Mesenchymal stem cell (in vitro differentiated cells and primary cell): ENCODE results near the gene SLC24A3.

ENCODE experiments used
- DNase-seq: peaks from one replicate; pipeline ENCODE4 v3.0.0-alpha.2; 2013
- H2AFZ ChIP-seq: one replicate; pipeline ENCODE4 v1.6.1; 2013; ENCODE audit warnings: low read depth, mild to moderate bottlenecking, control low read depth, inconsistent platforms, low read length, moderate library complexity
- H2AK5ac ChIP-seq: 2 replicates; pipeline ENCODE4 v1.6.1; 2013; ENCODE audit warnings: low read length, moderate library complexity, mild to moderate bottlenecking, inconsistent platforms; ENCODE audit not compliant: severe bottlenecking
- H2BK120ac ChIP-seq: one replicate; pipeline ENCODE4 v1.6.1; 2013; ENCODE audit warnings: low read depth, mild to moderate bottlenecking, inconsistent platforms, low read length, moderate library complexity
- H2BK12ac ChIP-seq, 2 experiments: one replicate each; pipeline ENCODE4 v1.6.1; 2013; ENCODE audit warnings: inconsistent platforms in 2 of 2, low read length in 2 of 2, mild to moderate bottlenecking in 2 of 2, moderate library complexity in 2 of 2, control low read depth in 1 of 2
- H2BK15ac ChIP-seq: one replicate; pipeline ENCODE4 v1.6.1; 2013; ENCODE audit warnings: mild to moderate bottlenecking, low read depth, inconsistent platforms; ENCODE audit not compliant: poor library complexity, severe bottlenecking
- H2BK5ac ChIP-seq: 2 replicates; pipeline ENCODE4 v1.6.1; 2013; ENCODE audit warnings: low read depth, mild to moderate bottlenecking, low read length, control low read depth, inconsistent platforms; ENCODE audit not compliant: poor library complexity, severe bottlenecking
- H3K14ac ChIP-seq, 2 experiments: one replicate each; pipeline ENCODE4 v1.6.1; 2013; ENCODE audit warnings: inconsistent platforms in 2 of 2, low read length in 2 of 2, control low read depth in 1 of 2, mild to moderate bottlenecking in 1 of 2, moderate library complexity in 1 of 2
- H3K18ac ChIP-seq, 2 experiments: one replicate each; pipeline ENCODE4 v1.6.1; 2013; ENCODE audit warnings: inconsistent platforms in 2 of 2, low read length in 2 of 2, control low read depth in 1 of 2, low read depth in 1 of 2, mild to moderate bottlenecking in 1 of 2
- H3K23ac ChIP-seq, 2 experiments: one replicate each; pipeline ENCODE4 v1.6.1; 2013; ENCODE audit warnings: inconsistent platforms in 2 of 2, low read length in 2 of 2, mild to moderate bottlenecking in 2 of 2, moderate library complexity in 2 of 2, control low read depth in 1 of 2
- H3K27ac ChIP-seq: 2 replicates; pipeline ENCODE4 v1.5.1; 2013; ENCODE audit warnings: mild to moderate bottlenecking, moderate library complexity, low read length, control low read depth, inconsistent platforms; ENCODE audit not compliant: poor library complexity, severe bottlenecking
- H3K27me3 ChIP-seq, 2 experiments: 2 replicates each; pipeline versions ENCODE4 v1.6.1 to v1.7.0; 2013; ENCODE audit warnings: low read length in 2 of 2, mild to moderate bottlenecking in 2 of 2, moderate library complexity in 2 of 2, control low read depth in 1 of 2, inconsistent platforms in 1 of 2; ENCODE audit not compliant: control insufficient read depth in 1 of 2, insufficient read depth in 1 of 2
- H3K36me3 ChIP-seq, 2 experiments: 2 replicates each; pipeline versions ENCODE4 v1.6.1 to v1.7.0; 2013; ENCODE audit warnings: low read length in 2 of 2, control low read depth in 1 of 2, inconsistent platforms in 1 of 2, low read depth in 1 of 2, mild to moderate bottlenecking in 1 of 2; ENCODE audit not compliant: insufficient read depth in 2 of 2, control insufficient read depth in 1 of 2
- H3K4ac ChIP-seq, 2 experiments: one replicate each; pipeline ENCODE4 v1.6.1; 2013; ENCODE audit warnings: inconsistent platforms in 2 of 2, low read length in 2 of 2, mild to moderate bottlenecking in 2 of 2, moderate library complexity in 2 of 2, control low read depth in 1 of 2, low read depth in 1 of 2
- H3K4me1 ChIP-seq: 2 replicates; pipeline ENCODE4 v1.6.1; 2013; ENCODE audit warnings: low read depth, low read length, control low read depth; ENCODE audit not compliant: control insufficient read depth, insufficient read depth
- H3K4me2 ChIP-seq: 2 replicates; pipeline ENCODE4 v1.6.1; 2013; ENCODE audit warnings: low read length, mild to moderate bottlenecking, inconsistent platforms; ENCODE audit not compliant: poor library complexity, severe bottlenecking
- H3K4me3 ChIP-seq, 2 experiments: 2 replicates each; pipeline versions ENCODE4 v1.5.1 to v1.7.0; 2013; ENCODE audit warnings: low read length in 2 of 2, mild to moderate bottlenecking in 2 of 2, control low read depth in 1 of 2, low read depth in 1 of 2; ENCODE audit not compliant: insufficient read depth in 1 of 2
- H3K79me1 ChIP-seq: replicated peaks from 2 replicates; pipeline ENCODE4 v1.6.1; 2013; ENCODE audit warnings: mild to moderate bottlenecking, control low read depth, low read length, inconsistent platforms; ENCODE audit not compliant: poor library complexity, severe bottlenecking
- H3K9ac ChIP-seq: 2 replicates; pipeline ENCODE4 v1.7.0; 2013; ENCODE audit warnings: mild to moderate bottlenecking, low read length, moderate library complexity
- H3K9me3 ChIP-seq: 2 replicates; pipeline ENCODE4 v1.7.0; 2013; ENCODE audit warnings: mild to moderate bottlenecking, low read length; ENCODE audit not compliant: control insufficient read depth
- H4K8ac ChIP-seq: one replicate; pipeline ENCODE4 v1.6.1; 2013; ENCODE audit warnings: inconsistent platforms, mild to moderate bottlenecking, low read length, moderate library complexity
- H4K91ac ChIP-seq: one replicate; pipeline ENCODE4 v1.6.1; 2013; ENCODE audit warnings: mild to moderate bottlenecking, low read length, inconsistent platforms
- WGBS: methylation state at CpG from one replicate; pipeline ENCODE4 v1.1.7; 2013; ENCODE audit warnings: mixed read lengths; 5-methylcytosine and 5-hydroxymethylcytosine counted together

Gene SLC24A3

GRCh38 chr20:19483309-19483708, 270.9 kb downstream of the SLC24A3 start:
- H2BK12ac ChIP-seq, result no peak overlapping the region
- H3K18ac ChIP-seq, result no peak overlapping the region
- no peak overlapping the region for H2AK5ac ChIP-seq
- H3K79me1 ChIP-seq, result no peaks in the 10 kb centered on the region
- no peak overlapping the region for H2BK15ac ChIP-seq
- no peak overlapping the region for H2BK5ac ChIP-seq
- H3K27ac ChIP-seq, result no peak overlapping the region
- no peaks in the 10 kb centered on the region for H3K4me1 ChIP-seq
- H3K4ac ChIP-seq, result no peak overlapping the region
- H3K23ac ChIP-seq, result no peak overlapping the region
- H3K14ac ChIP-seq, result no peak overlapping the region
- no peak overlapping the region for H3K9ac ChIP-seq
- H3K36me3 ChIP-seq, result no peaks in the 10 kb centered on the region
- no peak overlapping the region for H2AFZ ChIP-seq
- no peaks in the 10 kb centered on the region for H3K9me3 ChIP-seq
- no peak overlapping the region for H4K91ac ChIP-seq
- H4K8ac ChIP-seq, result no peak overlapping the region
- no peak for DNase-seq
- H3K27me3 ChIP-seq, result peaks cover 0 to 6% of the 10 kb centered on the region in 2 experiments
- H2BK120ac ChIP-seq, result no peak overlapping the region
- no peak overlapping the region for H3K4me2 ChIP-seq
- H3K4me3 ChIP-seq, result no peak overlapping the region

- H4K91ac ChIP-seq, result no peak overlapping the region
- 69% methylated on average over 2 of the region's 2 CpGs for WGBS
Measured at GRCh38 chr20:19486446-19486845, 274.0 kb downstream of the SLC24A3 start.

GRCh38 chr20:19487420-19487819, 275.0 kb downstream of the SLC24A3 start:
- no peak for DNase-seq
- no peaks in the 10 kb centered on the region for H3K79me1 ChIP-seq
- H3K36me3 ChIP-seq, result no peaks in the 10 kb centered on the region
- H3K27ac ChIP-seq, result no peak overlapping the region
- H3K27me3 ChIP-seq, result no peaks in the 10 kb centered on the region
- H3K18ac ChIP-seq, result no peak overlapping the region
- no peaks in the 10 kb centered on the region for H3K9me3 ChIP-seq
- no peak overlapping the region for H4K8ac ChIP-seq
- H3K9ac ChIP-seq, result no peak overlapping the region
- H2BK120ac ChIP-seq, result no peak overlapping the region
- H3K4me3 ChIP-seq, result no peak overlapping the region
- H3K4me1 ChIP-seq, result no peaks in the 10 kb centered on the region
- no peak overlapping the region for H2AK5ac ChIP-seq
- no peak overlapping the region for H2BK5ac ChIP-seq
- no peak overlapping the region for H3K14ac ChIP-seq
- no peak overlapping the region for H4K91ac ChIP-seq
- 86% methylated on average over 1 of the region's 1 CpG for WGBS
- no peak overlapping the region for H3K4ac ChIP-seq
- H2BK12ac ChIP-seq, result no peak overlapping the region
- no peak overlapping the region for H3K23ac ChIP-seq
- no peak overlapping the region for H3K4me2 ChIP-seq
- H2BK15ac ChIP-seq, result no peak overlapping the region
- H2AFZ ChIP-seq, result no peak overlapping the region

More at GRCh38 chr20:19486446-19486845, 274.0 kb downstream of the SLC24A3 start:
- H3K4me2 ChIP-seq, result no peak overlapping the region
- H3K36me3 ChIP-seq, result no peaks in the 10 kb centered on the region
- H2BK12ac ChIP-seq, result no peak overlapping the region
- no peak overlapping the region for H3K23ac ChIP-seq
- H3K9me3 ChIP-seq, result no peaks in the 10 kb centered on the region
- H2BK120ac ChIP-seq, result no peak overlapping the region
- H3K14ac ChIP-seq, result no peak overlapping the region
- H2BK15ac ChIP-seq, result no peak overlapping the region
- H3K9ac ChIP-seq, result no peak overlapping the region
- no peak overlapping the region for H4K8ac ChIP-seq
- no peak overlapping the region for H2BK5ac ChIP-seq
- H3K4ac ChIP-seq, result no peak overlapping the region
- no peaks in the 10 kb centered on the region for H3K27me3 ChIP-seq
- no peaks in the 10 kb centered on the region for H3K79me1 ChIP-seq
- no peak overlapping the region for H2AK5ac ChIP-seq
- H3K27ac ChIP-seq, result no peak overlapping the region
- no peaks in the 10 kb centered on the region for H3K4me1 ChIP-seq
- no peak overlapping the region for H3K18ac ChIP-seq
- no peak overlapping the region for H2AFZ ChIP-seq
- DNase-seq, result no peak
- no peak overlapping the region for H3K4me3 ChIP-seq

GRCh38 chr20:19491241-19491640, 278.8 kb downstream of the SLC24A3 start:
- no peak overlapping the region for H3K14ac ChIP-seq
- H3K9me3 ChIP-seq, result no peaks in the 10 kb centered on the region
- H3K23ac ChIP-seq, result no peak overlapping the region
- H3K4me3 ChIP-seq, result no peak overlapping the region
- H3K36me3 ChIP-seq, result no peaks in the 10 kb centered on the region
- WGBS, result 37% methylated on average over 3 of the region's 4 CpGs
- H3K18ac ChIP-seq, result no peak overlapping the region
- no peak overlapping the region for H3K4ac ChIP-seq
- no peaks in the 10 kb centered on the region for H3K4me1 ChIP-seq
- no peaks in the 10 kb centered on the region for H3K79me1 ChIP-seq
- no peak overlapping the region for H3K4me2 ChIP-seq
- H2AFZ ChIP-seq, result no peak overlapping the region
- H2BK15ac ChIP-seq, result no peak overlapping the region
- no peak overlapping the region for H3K9ac ChIP-seq
- H2BK12ac ChIP-seq, result no peak overlapping the region
- no peaks in the 10 kb centered on the region for H3K27me3 ChIP-seq
- H3K27ac ChIP-seq, result no peak overlapping the region
- H4K91ac ChIP-seq, result no peak overlapping the region
- no peak overlapping the region for H2BK120ac ChIP-seq
- no peak overlapping the region for H2BK5ac ChIP-seq
- H2AK5ac ChIP-seq, result no peak overlapping the region
- no peak for DNase-seq
- H4K8ac ChIP-seq, result no peak overlapping the region
